ENCODE results near the gene FOXJ1.

Gene FOXJ1

GRCh38 chr17:76136276-76137000 lies 4.6 kb downstream of the FOXJ1 start:
- no peak for DNase-seq (ENCODE audit: low read depth in 1 of 2, low spot score in 1 of 2)
- TF ChIP-seq JUND (IDR thresholded peaks at IDR 0.05; ENCODE audit: low read depth), result no peak
- in situ Hi-C loops (cut with HindIII; ENCODE audit: low pct_unique_long_range_greater_than_20kb, low sequenced_read_pairs), result no loop called here

- TF ChIP-seq JUND (IDR thresholded peaks at IDR 0.05; ENCODE audit: low read depth), result no peak
- in situ Hi-C loops (cut with HindIII; ENCODE audit: low pct_unique_long_range_greater_than_20kb, low sequenced_read_pairs), result no loop called here
- DNase-seq (ENCODE audit: low read depth in 1 of 2, low spot score in 1 of 2), result no peak
Observed at GRCh38 chr17:76135810-76136188, 5.2 kb downstream of the FOXJ1 start.

- DNase-seq (ENCODE audit: low read depth in 1 of 2, low spot score in 1 of 2), result no peak
- in situ Hi-C loops (cut with HindIII; ENCODE audit: low pct_unique_long_range_greater_than_20kb, low sequenced_read_pairs), result no loop called here
- no peak for TF ChIP-seq JUND (IDR thresholded peaks at IDR 0.05; ENCODE audit: low read depth)
Observed at GRCh38 chr17:76134911-76135809, 5.9 kb downstream of the FOXJ1 start.

- no peak for TF ChIP-seq JUND (IDR thresholded peaks at IDR 0.05; ENCODE audit: low read depth)
- peak in 1 of 2 experiments; percentile 88 for DNase-seq (ENCODE audit: low read depth in 1 of 2, low spot score in 1 of 2)
Observed at GRCh38 chr17:76132574-76133338, 8.3 kb downstream of the FOXJ1 start.

GRCh38 chr17:76131692-76132573 lies 9.1 kb downstream of the FOXJ1 start:
- peak in 1 of 2 experiments; percentile 77 for DNase-seq (ENCODE audit: low read depth in 1 of 2, low spot score in 1 of 2)
- in situ Hi-C loops (cut with HindIII; ENCODE audit: low pct_unique_long_range_greater_than_20kb, low sequenced_read_pairs), result no loop called here
- TF ChIP-seq JUND (IDR thresholded peaks at IDR 0.05; ENCODE audit: low read depth), result no peak

More at GRCh38 chr17:76132574-76133338, 8.3 kb downstream of the FOXJ1 start:
- in situ Hi-C loops (cut with HindIII; ENCODE audit: low pct_unique_long_range_greater_than_20kb, low sequenced_read_pairs), result no loop called here

GRCh38 chr17:76131051-76131691 lies 9.9 kb downstream of the FOXJ1 start:
- no peak for TF ChIP-seq JUND (IDR thresholded peaks at IDR 0.05; ENCODE audit: low read depth)
- in situ Hi-C loops (cut with HindIII; ENCODE audit: low pct_unique_long_range_greater_than_20kb, low sequenced_read_pairs), result no loop called here
- no peak for DNase-seq (ENCODE audit: low read depth in 1 of 2, low spot score in 1 of 2)

- TF ChIP-seq JUND (IDR thresholded peaks at IDR 0.05; ENCODE audit: low read depth), result no peak
- in situ Hi-C loops (cut with HindIII; ENCODE audit: low pct_unique_long_range_greater_than_20kb, low sequenced_read_pairs), result no loop called here
- DNase-seq (ENCODE audit: low read depth in 1 of 2, low spot score in 1 of 2), result no peak
Observed at GRCh38 chr17:76130473-76130872, 10.6 kb downstream of the FOXJ1 start.

- in situ Hi-C loops (cut with HindIII; ENCODE audit: low pct_unique_long_range_greater_than_20kb, low sequenced_read_pairs), result no loop called here
- no peak for TF ChIP-seq JUND (IDR thresholded peaks at IDR 0.05; ENCODE audit: low read depth)
- no peak for DNase-seq (ENCODE audit: low read depth in 1 of 2, low spot score in 1 of 2)
Observed at GRCh38 chr17:76125922-76126321, 15.1 kb downstream of the FOXJ1 start.

- TF ChIP-seq JUND (IDR thresholded peaks at IDR 0.05; ENCODE audit: low read depth), result no peak
Observed at GRCh38 chr17:76125391-76125675, 15.7 kb downstream of the FOXJ1 start.

GRCh38 chr17:76124582-76125390 lies 16.3 kb downstream of the FOXJ1 start:
- no peak for TF ChIP-seq JUND (IDR thresholded peaks at IDR 0.05; ENCODE audit: low read depth)
- no peak for DNase-seq (ENCODE audit: low read depth in 1 of 2, low spot score in 1 of 2)
- in situ Hi-C loops (cut with HindIII; ENCODE audit: low pct_unique_long_range_greater_than_20kb, low sequenced_read_pairs), result no loop called here

More at GRCh38 chr17:76125391-76125675, 15.7 kb downstream of the FOXJ1 start:
- in situ Hi-C loops (cut with HindIII; ENCODE audit: low pct_unique_long_range_greater_than_20kb, low sequenced_read_pairs), result no loop called here
- no peak for DNase-seq (ENCODE audit: low read depth in 1 of 2, low spot score in 1 of 2)

All from T47D (cell line).